ENCODE results near the gene ANK2.

DNA sequence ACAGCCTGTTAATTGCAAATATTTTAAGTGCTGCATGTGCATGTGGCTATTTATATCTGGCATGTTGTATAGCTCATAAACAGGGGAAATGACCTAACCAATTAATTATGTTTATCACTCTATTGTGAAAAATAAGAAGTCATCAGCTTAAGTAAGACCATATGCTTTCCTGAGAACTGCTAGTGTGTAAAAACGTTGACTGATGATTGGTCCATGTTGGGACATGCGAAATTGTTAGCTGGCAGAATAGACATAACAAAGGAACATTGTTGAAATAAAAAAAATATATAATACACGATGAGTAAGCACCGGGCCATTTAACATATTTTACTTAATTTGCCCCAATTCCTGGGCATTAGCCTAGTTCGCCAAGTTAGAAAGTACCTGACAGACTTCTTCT is 207.5 kb downstream of the ANK2 start:
- TF ChIP-seq ZNF143 (CRISPR knock-in tag; IDR thresholded peaks at IDR 0.05): no peak
- TF ChIP-seq GLI4 (CRISPR knock-in tag; IDR thresholded peaks at IDR 0.05; ENCODE audit: borderline replicate concordance): no peak
- no peak for TF ChIP-seq RAD21 (CRISPR knock-in tag; IDR thresholded peaks at IDR 0.05)
- TF ChIP-seq TBL1XR1 (IDR thresholded peaks at IDR 0.05; ENCODE audit: borderline replicate concordance, low read length, partially characterized antibody): no peak
- no peak for TF ChIP-seq HNRNPK (IDR thresholded peaks at IDR 0.05; ENCODE audit: low read depth, low read length, poor library complexity, severe bottlenecking)
- TF ChIP-seq HDAC6 (IDR thresholded peaks at IDR 0.05; ENCODE audit: low read depth, low read length): no peak
